A673 (cell line): Measurements from ENCODE around the gene SUGP2. TPM values are rescaled to one million over a fixed set of nuclear protein-coding genes. Genes with fewer than 3 reads are reported as not detected.
A peak's percentile ranks its signal among the peaks of the same experiment; 100 is the strongest.

Source experiments
- BruUV-seq: library from RNA; stranded (reverse); fragments of 400-500 nt; replicated peaks from 2 replicates; lab custom pipeline; 2021; lab: Mats Ljungman, UMichigan
- CTCF ChIA-PET: fragments of 300-600 bp; sonication (Branson Sonifier 250); formaldehyde crosslinking; loops from one replicate; lab custom pipeline; 2022; ENCODE audit warnings: antibody characterized with exemption; lab: Charles Lee
- POLR2A ChIA-PET: fragments of 300-600 bp; sonication (Branson Sonifier 250); formaldehyde crosslinking; loops from one replicate; lab custom pipeline; 2022; ENCODE audit warnings: antibody characterized with exemption; ENCODE audit not compliant: low non-redundant PET; lab: Charles Lee
- DNase-seq: peaks from one replicate; pipeline ENCODE4 v3.0.0-alpha.2; 2015; ENCODE audit warnings: low spot score
- H3K27ac ChIP-seq: fragments of 200-600 bp; sonication (generic); 2 replicates; pipeline ENCODE4 v1.5.1; 2016; ENCODE audit warnings: mixed run types, low read depth, mild to moderate bottlenecking, mixed read lengths, antibody characterized with exemption, low read length; ENCODE audit not compliant: poor library complexity, severe bottlenecking
- H3K27me3 ChIP-seq: fragments of 200-600 bp; sonication (generic); replicated peaks from 2 replicates; pipeline ENCODE4 v1.6.1; 2017; ENCODE audit warnings: mixed run types, low read depth, mild to moderate bottlenecking, mixed read lengths, antibody characterized with exemption, low read length; ENCODE audit not compliant: insufficient read depth, poor library complexity
- H3K36me3 ChIP-seq: fragments of 200-600 bp; sonication (generic); 2 replicates; pipeline ENCODE4 v1.6.1; 2016; ENCODE audit warnings: mixed run types, mild to moderate bottlenecking, mixed read lengths, antibody characterized with exemption, low read length; ENCODE audit not compliant: insufficient read depth, poor library complexity, severe bottlenecking
- H3K4me1 ChIP-seq: fragments of 200-600 bp; sonication (generic); 2 replicates; pipeline ENCODE4 v1.6.1; 2017; ENCODE audit warnings: mixed run types, mild to moderate bottlenecking, mixed read lengths, antibody characterized with exemption, low read length; ENCODE audit not compliant: insufficient read depth, poor library complexity, severe bottlenecking
- H3K4me3 ChIP-seq: fragments of 200-600 bp; sonication (generic); 2 replicates; pipeline ENCODE4 v1.5.1; 2016; ENCODE audit warnings: low read depth, mixed run types, mild to moderate bottlenecking, mixed read lengths, low read length; ENCODE audit not compliant: poor library complexity, severe bottlenecking
- H3K9me3 ChIP-seq: fragments of 200-600 bp; sonication (generic); 2 replicates; pipeline ENCODE4 v1.6.1; 2016; ENCODE audit warnings: mixed run types, low read depth, mild to moderate bottlenecking, mixed read lengths, antibody characterized with exemption, low read length; ENCODE audit not compliant: poor library complexity, severe bottlenecking
- CTCF ChIP-seq: fragments of 300-800, 200-600 bp; sonication (generic); conservative IDR thresholded peaks from 2 replicates; pipeline ENCODE4 v1.5.1; 2017; ENCODE audit warnings: low read depth, mild to moderate bottlenecking, antibody characterized with exemption, low read length, moderate library complexity, mixed read lengths
- EZH2 ChIP-seq: fragments of 200-600 bp; sonication (generic); IDR thresholded peaks from 2 replicates; pipeline ENCODE4 v1.6.1; 2017; ENCODE audit warnings: borderline replicate concordance, low read depth, mild to moderate bottlenecking, mixed read lengths, antibody characterized with exemption, low read length; ENCODE audit not compliant: poor library complexity, severe bottlenecking
- intact Hi-C: fragments of 100-400 bp; cut with micrococcal nuclease; formaldehyde crosslinking; loops from one replicate; pipeline ENCODE4 v1.10.0; 2022; ENCODE audit not compliant: unreplicated experiment
- total RNA-seq: library from RNA; stranded (reverse); gene quantifications from 2 replicates; pipeline ENCODE4 v1.2.3, GENCODE V29; 2021

Gene SUGP2
- total RNA-seq, 1 experiment from 2014 or later = 120 TPM

- ChIA-PET POLR2A (no interaction called here), CTCF (no interaction called here)
- no peak overlapping the region for H3K4me3 ChIP-seq
- no TSS peak for BruUV-seq
- intact Hi-C loops = no loop called here
- no peaks in the 10 kb centered on the region for H3K36me3 ChIP-seq
- no peaks in the 10 kb centered on the region for H3K9me3 ChIP-seq
- DNase-seq = no peak
- TF ChIP-seq EZH2 (no peak), CTCF (no peak)
- H3K27ac ChIP-seq = no peak overlapping the region
- H3K27me3 ChIP-seq = no peaks in the 10 kb centered on the region
- H3K4me1 ChIP-seq = peaks cover 20% of the 10 kb centered on the region
Observed at GRCh38 chr19:19075126-19075525, 41.8 kb upstream of the SUGP2 start.

- Histone ChIP-seq H3K4me3 (no peak overlapping the region), H3K27ac (no peak overlapping the region), H3K4me1 (peaks cover 20% of the 10 kb centered on the region), H3K36me3 (no peaks in the 10 kb centered on the region), H3K27me3 (no peaks in the 10 kb centered on the region), H3K9me3 (no peaks in the 10 kb centered on the region)
- TF ChIP-seq CTCF (no peak), EZH2 (no peak)
- BruUV-seq = no TSS peak
- intact Hi-C loops = no loop called here
- CTCF ChIA-PET = interaction anchor here (0.5 kb wide), 1 partner anchor 686 kb away, joined by 3 read pairs; no protein-coding TSS in a partner anchor
- POLR2A ChIA-PET = no interaction called here
- peak; percentile 45 for DNase-seq
Observed at GRCh38 chr19:19074196-19074882, 41.0 kb upstream of the SUGP2 start.

- ChIA-PET CTCF (no interaction called here), POLR2A (no interaction called here)
- H3K27ac ChIP-seq = no peak overlapping the region
- H3K36me3 ChIP-seq = no peaks in the 10 kb centered on the region
- no peak for TF ChIP-seq CTCF
- no peak for TF ChIP-seq EZH2
- no peaks in the 10 kb centered on the region for H3K27me3 ChIP-seq
- no peaks in the 10 kb centered on the region for H3K9me3 ChIP-seq
- no peak for DNase-seq
- no peak overlapping the region for H3K4me3 ChIP-seq
- BruUV-seq = no TSS peak
- intact Hi-C loops = no loop called here
- peaks cover 27% of the 10 kb centered on the region for H3K4me1 ChIP-seq
Observed at GRCh38 chr19:19071897-19072296, 38.6 kb upstream of the SUGP2 start.
